ENCODE measurements around the gene PLEKHH3. TPM values are rescaled to one million over a fixed set of nuclear protein-coding genes. Genes with fewer than 3 reads are reported as not detected.

PLEKHH3 gene
- total and polyA plus RNA-seq, 11 donors: 17.8 to 25.9 (median 21.3) TPM

GRCh38 chr17:42657824-42658588 lies 18.8 kb downstream of the PLEKHH3 start:
- ATAC-seq (no peak), DNase-seq (no peak)
- Histone ChIP-seq H3K9me3 (no peaks in the 10 kb centered on the region), H3K27ac (no peak overlapping the region), H3K4me3 (no peak overlapping the region), H3K4me1 (peaks cover 0 to 38% (median 17%) of the 10 kb centered on the region in 12 donors), H3K36me3 (peaks cover 0 to 20% (median 4%) of the 10 kb centered on the region in 9 donors), H3K27me3 (peaks cover 0 to 8% (median 0%) of the 10 kb centered on the region in 9 donors)
- 85 to 90% (median 89%) methylated on average over 9 of the region's 9 CpGs for WGBS, 4 donors
- intact Hi-C loops (cut with DNase I): loop anchor here in 3 of 10 donors (5.0 kb wide), 2 partner anchors 36 to 41 kb away; no protein-coding TSS in a partner anchor
- TF ChIP-seq, protein P1, sequence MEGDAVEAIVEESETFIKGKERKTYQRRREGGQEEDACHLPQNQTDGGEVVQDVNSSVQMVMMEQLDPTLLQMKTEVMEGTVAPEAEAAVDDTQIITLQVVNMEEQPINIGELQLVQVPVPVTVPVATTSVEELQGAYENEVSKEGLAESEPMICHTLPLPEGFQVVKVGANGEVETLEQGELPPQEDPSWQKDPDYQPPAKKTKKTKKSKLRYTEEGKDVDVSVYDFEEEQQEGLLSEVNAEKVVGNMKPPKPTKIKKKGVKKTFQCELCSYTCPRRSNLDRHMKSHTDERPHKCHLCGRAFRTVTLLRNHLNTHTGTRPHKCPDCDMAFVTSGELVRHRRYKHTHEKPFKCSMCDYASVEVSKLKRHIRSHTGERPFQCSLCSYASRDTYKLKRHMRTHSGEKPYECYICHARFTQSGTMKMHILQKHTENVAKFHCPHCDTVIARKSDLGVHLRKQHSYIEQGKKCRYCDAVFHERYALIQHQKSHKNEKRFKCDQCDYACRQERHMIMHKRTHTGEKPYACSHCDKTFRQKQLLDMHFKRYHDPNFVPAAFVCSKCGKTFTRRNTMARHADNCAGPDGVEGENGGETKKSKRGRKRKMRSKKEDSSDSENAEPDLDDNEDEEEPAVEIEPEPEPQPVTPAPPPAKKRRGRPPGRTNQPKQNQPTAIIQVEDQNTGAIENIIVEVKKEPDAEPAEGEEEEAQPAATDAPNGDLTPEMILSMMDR (IDR thresholded peaks at IDR 0.05): no peak
- no peak for TF ChIP-seq POLR2A (IDR thresholded peaks at IDR 0.05)

- 69 to 83% (median 79%) methylated on average over 2 of the region's 2 CpGs for WGBS, 4 donors
- ATAC-seq: no peak
These were observed 21.3 kb downstream of the PLEKHH3 start for GRCh38 chr17:42655528-42655927.

DNA sequence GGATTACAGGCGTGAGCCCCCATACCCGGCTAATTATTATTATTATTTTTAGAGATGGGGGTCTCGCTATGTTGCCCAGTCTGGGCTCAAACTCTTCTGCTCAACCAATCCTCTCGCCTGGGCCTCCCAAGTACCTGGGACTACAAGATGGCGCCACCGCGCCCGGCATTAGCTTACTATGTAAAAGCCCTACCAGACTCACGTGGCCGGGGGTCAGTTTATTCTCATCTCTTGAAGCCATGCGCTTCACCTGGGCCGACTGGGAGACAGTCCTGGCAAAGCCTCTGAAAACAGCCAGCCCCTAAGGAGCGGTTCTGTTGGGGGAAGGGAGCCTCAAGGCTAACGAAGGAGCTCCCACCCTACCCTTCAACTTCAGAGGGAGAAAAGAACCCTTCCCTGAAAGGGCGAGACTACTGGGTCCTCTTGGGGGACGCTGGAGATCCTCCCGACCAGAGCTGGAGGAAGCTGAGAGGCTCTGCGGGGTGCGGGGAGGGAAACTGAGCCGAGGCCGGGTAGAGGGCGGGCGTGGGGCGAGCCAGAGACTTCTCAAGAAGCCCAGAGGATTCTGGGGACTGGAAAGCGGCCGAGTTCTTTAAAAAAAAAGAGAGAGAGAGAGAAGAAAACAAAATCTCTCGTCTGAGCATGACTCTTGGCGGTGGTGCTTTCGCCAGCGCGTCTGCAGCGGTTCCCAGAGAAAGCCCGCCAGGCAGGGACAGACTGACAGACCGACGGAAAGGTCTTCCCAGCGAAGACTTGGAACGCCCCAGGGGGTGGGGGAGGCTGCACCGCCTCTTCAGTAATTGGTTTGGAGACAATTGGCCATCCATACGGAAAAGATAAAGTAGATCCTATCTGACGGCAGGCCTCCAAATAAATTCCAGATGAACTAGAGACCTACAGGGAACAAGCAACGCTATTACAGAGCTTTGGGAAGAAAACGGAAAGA lies 23.3 kb downstream of the PLEKHH3 start:
- DNase-seq (peak; percentile 61 to 81 (median 72)), ATAC-seq (peak; percentile 57 to 83 (median 80))
- Histone ChIP-seq H3K9me3 (no peaks in the 10 kb centered on the region), H3K27me3 (peaks cover 0 to 8% (median 0%) of the 10 kb centered on the region in 9 donors), H3K27ac (peak overlapping the region; percentile 36 to 90 (median 74)), H3K4me1 (peaks cover 0 to 17% (median 10%) of the 10 kb centered on the region in 12 donors), H3K36me3 (no peaks in the 10 kb centered on the region), H3K4me3 (peak overlapping the region in 11 of 12 donors; percentile 17 to 60 (median 47))
- WGBS, 4 donors: 27 to 31% (median 27%) methylated on average over 41 to 42 of the region's 42 CpGs
- TF ChIP-seq POLR2A (IDR thresholded peaks at IDR 0.05): no peak
- TF ChIP-seq, protein P1 (IDR thresholded peaks at IDR 0.05): no peak
- intact Hi-C loops (cut with DNase I): loop anchor here in 3 of 10 donors (5.0 kb wide), 2 partner anchors 36 to 41 kb away; no protein-coding TSS in a partner anchor

More at GRCh38 chr17:42655528-42655927, 21.3 kb downstream of the PLEKHH3 start:
- no peak overlapping the region for H3K27ac ChIP-seq
- peaks cover 0 to 8% (median 0%) of the 10 kb centered on the region in 9 donors for H3K27me3 ChIP-seq
- no peak for DNase-seq
- TF ChIP-seq, protein P1 (IDR thresholded peaks at IDR 0.05): no peak
- no peak for TF ChIP-seq POLR2A (IDR thresholded peaks at IDR 0.05)
- H3K9me3 ChIP-seq: no peaks in the 10 kb centered on the region
- H3K36me3 ChIP-seq: no peaks in the 10 kb centered on the region
- intact Hi-C loops (cut with DNase I): loop anchor here in 3 of 10 donors (5.0 kb wide), 2 partner anchors 33 to 38 kb away; no protein-coding TSS in a partner anchor
- no peak overlapping the region for H3K4me3 ChIP-seq
- H3K4me1 ChIP-seq: peaks cover 0 to 31% (median 17%) of the 10 kb centered on the region in 12 donors
